HepG2 (cell line): Measurements from ENCODE around the gene RINL. TPM values are rescaled to one million over a fixed set of nuclear protein-coding genes. Genes with fewer than 3 reads are reported as not detected.

ENCODE experiments used
- ATAC-seq: fragments of 200-7000 bp; cut with Tn5 transposase; 3 replicates; pipeline ENCODE4 v1.9.1; 2020; ENCODE audit warnings: mild to moderate bottlenecking, moderate library complexity
- BruUV-seq: library from RNA; stranded (reverse); fragments of 400-500 nt; replicated peaks from 2 replicates; lab custom pipeline; 2021; lab: Mats Ljungman, UMichigan
- CTCF ChIA-PET: fragments of 300-600 bp; formaldehyde crosslinking; extraction: SDS; loops from one replicate; lab custom pipeline; 2021; ENCODE audit warnings: low total read pairs, inconsistent platforms, low intra/inter-chr PET ratio; lab: Yijun Ruan, JAX
- POLR2A ChIA-PET: fragments of 350-600 bp; sonication (Branson Sonifier 250); formaldehyde crosslinking; loops from one replicate; lab custom pipeline; 2020; ENCODE audit warnings: antibody characterized with exemption, inconsistent platforms; lab: Yijun Ruan, JAX
- DNase-seq: peaks from one replicate; pipeline ENCODE4 v3.0.0-alpha.2; 2015; ENCODE audit warnings: low spot score
- FAIRE-seq: peaks from 3 replicates; lab custom pipeline; 2011; peaks lifted over from hg19 to GRCh38; lab: Jason Lieb, UNC
- H2AFZ ChIP-seq: one replicate; pipeline ENCODE4 v1.6.1; 2011; ENCODE audit warnings: low read length, inconsistent platforms
- H3K27ac ChIP-seq: fragments of 300-600 bp; 3 replicates; pipeline ENCODE4 v1.8.0; 2011; ENCODE audit warnings: mixed run types, mild to moderate bottlenecking, mixed read lengths, low read length, inconsistent platforms; ENCODE audit not compliant: insufficient read depth; ENCODE audit errors: extremely low read length
- H3K27me3 ChIP-seq, 2 experiments: fragments of 200-600 bp in 1 of 2; 2 replicates in 1 of 2; 3 replicates in 1 of 2; pipeline versions ENCODE4 v1.6.0 to v1.8.0; 2011; ENCODE audit warnings: low read length in 2 of 2, mild to moderate bottlenecking in 2 of 2, moderate library complexity in 2 of 2, inconsistent platforms in 1 of 2; ENCODE audit not compliant: insufficient read depth in 2 of 2, control insufficient read depth in 1 of 2
- H3K36me3 ChIP-seq, 2 experiments: fragments of 200-600 bp in 1 of 2; replicated peaks in 1 of 2; 2 replicates in 1 of 2; 3 replicates in 1 of 2; pipeline versions ENCODE4 v1.5.1 to v1.8.0; 2011; ENCODE audit warnings: low read length in 2 of 2, inconsistent platforms in 1 of 2; ENCODE audit not compliant: insufficient read depth in 2 of 2, control insufficient read depth in 1 of 2
- H3K4me1 ChIP-seq: 2 replicates; pipeline ENCODE4 v1.5.1; 2012; ENCODE audit warnings: low read length, inconsistent platforms; ENCODE audit not compliant: insufficient read depth
- H3K4me2 ChIP-seq: 2 replicates; pipeline ENCODE4 v1.6.0; 2011; ENCODE audit warnings: low read depth, low read length, inconsistent platforms
- H3K4me3 ChIP-seq, 3 experiments: fragments of 200-600 bp in 1 of 3; sonication (generic), shearing (Covaris generic) in 1 of 3; replicated peaks in 1 of 3; 2 replicates each; pipeline ENCODE4 v1.5.1; 2011 to 2016; ENCODE audit warnings: low read length in 3 of 3, inconsistent platforms in 2 of 3, low read depth in 2 of 3, mild to moderate bottlenecking in 2 of 3, control low read depth in 1 of 3, mixed read lengths in 1 of 3; ENCODE audit not compliant: insufficient read depth in 1 of 3
- H3K79me2 ChIP-seq: one replicate; pipeline ENCODE4 v1.6.1; 2011; ENCODE audit warnings: low read length, inconsistent platforms; ENCODE audit not compliant: insufficient read depth
- H3K9ac ChIP-seq: 2 replicates; pipeline ENCODE4 v1.6.0; 2011; ENCODE audit warnings: mild to moderate bottlenecking, low read depth, low read length, inconsistent platforms; ENCODE audit not compliant: insufficient read depth
- H3K9me3 ChIP-seq: 2 replicates; pipeline ENCODE4 v1.5.1; 2012; ENCODE audit warnings: mild to moderate bottlenecking, low read length
- H4K20me1 ChIP-seq: 2 replicates; pipeline ENCODE4 v1.6.0; 2011; ENCODE audit warnings: inconsistent platforms, mild to moderate bottlenecking, low read length, moderate library complexity; ENCODE audit not compliant: insufficient read depth
- CTCF ChIP-seq: sonication (generic); formaldehyde crosslinking; IDR thresholded peaks from 2 replicates; pipeline ENCODE4 v1.5.0; 2020; ENCODE audit warnings: mild to moderate bottlenecking, missing genetic modification reagents, moderate library complexity
- DNMT1 ChIP-seq: sonication (generic); formaldehyde crosslinking; IDR thresholded peaks from 2 replicates; pipeline ENCODE4 v1.5.1; 2020; ENCODE audit warnings: mild to moderate bottlenecking, missing genetic modification reagents
- KAT8 ChIP-seq: IDR thresholded peaks from 2 replicates; pipeline ENCODE4 v1.6.1; 2016; ENCODE audit warnings: missing genetic modification reagents, missing compliant biosample characterization
- KLF16 ChIP-seq, 2 experiments: sonication (generic) in 1 of 2; formaldehyde crosslinking in 1 of 2; IDR thresholded peaks; 2 replicates each; pipeline versions ENCODE4 v1.6.1 to v1.8.0; 2016 to 2023; ENCODE audit warnings: missing genetic modification reagents in 2 of 2, missing compliant biosample characterization in 1 of 2
- KLF9 ChIP-seq: IDR thresholded peaks from 2 replicates; pipeline ENCODE4 v1.6.1; 2016; ENCODE audit warnings: low read depth
- MED8 ChIP-seq: sonication (generic); formaldehyde crosslinking; IDR thresholded peaks from 2 replicates; pipeline ENCODE4 v1.8.1; 2023; ENCODE audit warnings: mild to moderate bottlenecking, missing genetic modification reagents; ENCODE audit not compliant: insufficient replicate concordance
- MTA1 ChIP-seq: sonication (generic); formaldehyde crosslinking; IDR thresholded peaks from 2 replicates; pipeline ENCODE4 v1.4.0; 2020; ENCODE audit warnings: missing genetic modification reagents, mild to moderate bottlenecking, borderline replicate concordance
- NR2F6 ChIP-seq, 2 experiments: IDR thresholded peaks; 2 replicates each; pipeline ENCODE4 v1.6.1; 2016; ENCODE audit warnings: antibody characterized with exemption in 1 of 2, mild to moderate bottlenecking in 1 of 2
- PHF5A ChIP-seq: IDR thresholded peaks from one replicate; pipeline ENCODE4 v1.6.1; 2018; ENCODE audit warnings: low read depth, missing genetic modification reagents; ENCODE audit not compliant: unreplicated experiment
- PRMT3 ChIP-seq: sonication (generic); formaldehyde crosslinking; IDR thresholded peaks from 2 replicates; pipeline ENCODE4 v1.8.1; 2022; ENCODE audit warnings: low read depth, mild to moderate bottlenecking, moderate library complexity, missing genetic modification reagents, borderline replicate concordance
- SETDB1 ChIP-seq: sonication (generic); formaldehyde crosslinking; IDR thresholded peaks from 2 replicates; pipeline ENCODE4 v1.5.1; 2020; ENCODE audit warnings: missing genetic modification reagents, mild to moderate bottlenecking, borderline replicate concordance
- YEATS2 ChIP-seq: sonication (generic); formaldehyde crosslinking; IDR thresholded peaks from 2 replicates; pipeline ENCODE4 v1.4.0; 2020; ENCODE audit warnings: missing genetic modification reagents, borderline replicate concordance
- ZFAT ChIP-seq: sonication (generic); formaldehyde crosslinking; conservative IDR thresholded peaks from 2 replicates; pipeline ENCODE4 v1.8.1; 2023; ENCODE audit warnings: missing genetic modification reagents, inconsistent platforms
- ZNF253 ChIP-seq: sonication (generic); formaldehyde crosslinking; IDR thresholded peaks from 2 replicates; pipeline ENCODE4 v1.8.0; 2022; ENCODE audit warnings: mild to moderate bottlenecking, missing genetic modification reagents, borderline replicate concordance
- ZNF256 ChIP-seq: sonication (generic); formaldehyde crosslinking; conservative IDR thresholded peaks from 2 replicates; pipeline ENCODE4 v1.4.0; 2020; ENCODE audit warnings: missing genetic modification reagents
- ZNF766 ChIP-seq: sonication (generic); formaldehyde crosslinking; IDR thresholded peaks from 2 replicates; pipeline ENCODE4 v1.5.0; 2020; ENCODE audit warnings: missing genetic modification reagents, borderline replicate concordance
- ZNF878 ChIP-seq: sonication (generic); formaldehyde crosslinking; IDR thresholded peaks from 2 replicates; pipeline ENCODE4 v1.8.1; 2023; ENCODE audit warnings: mild to moderate bottlenecking, missing genetic modification reagents, moderate library complexity
- ZSCAN20 ChIP-seq: sonication (generic); formaldehyde crosslinking; IDR thresholded peaks from 2 replicates; pipeline ENCODE4 v1.4.0; 2020; ENCODE audit warnings: missing genetic modification reagents, mild to moderate bottlenecking, borderline replicate concordance
- WGBS: methylation state at CpG from one replicate; pipeline ENCODE4 v1.1.6; 2017; ENCODE audit warnings: low lambda C conversion rate; 5-methylcytosine and 5-hydroxymethylcytosine counted together
- in situ Hi-C: cut with HindIII; loops from 2 replicates; pipeline ENCODE4 v1.10.0; 2017; ENCODE audit warnings: low pct_unique_long_range_greater_than_20kb; ENCODE audit not compliant: extremely low pct_ligation_motif_present
- intact Hi-C: fragments of 100-400 bp; cut with micrococcal nuclease; formaldehyde crosslinking; loops from one replicate; pipeline ENCODE4 v1.10.0; 2022; ENCODE audit not compliant: unreplicated experiment
- polyA plus RNA-seq, 8 experiments: library from polyadenylated mRNA; depleted of rRNA in 3 of 8; stranded (reverse) in 7 of 8; unstranded in 1 of 8; fragments of >200 nt; fragmentation: Illumina TruSeq in 4 of 8; extraction: Trizol in 4 of 8; gene quantifications; 2 replicates each; pipeline versions ENCODE4 v1.2.1 to v1.2.3, GENCODE V29; 2011 to 2016; ENCODE audit warnings: low read depth in 4 of 8, missing spikeins in 1 of 8, mixed read lengths in 1 of 8; ENCODE audit not compliant: insufficient read depth in 1 of 8
- total RNA-seq, 5 experiments: library from RNA; depleted of rRNA; stranded (reverse); fragments of >200 nt; fragmentation: Illumina TruSeq; extraction: Trizol; gene quantifications; 2 replicates each; pipeline ENCODE4 v1.2.3, GENCODE V29; 2016; ENCODE audit warnings: low read depth in 1 of 5
- TF ChIP-seq, protein P1 (sequence below): sonication (generic); formaldehyde crosslinking; IDR thresholded peaks from 2 replicates; pipeline ENCODE4 v1.8.1; 2023; ENCODE audit warnings: mild to moderate bottlenecking, missing genetic modification reagents

Gene RINL
- total and polyA plus RNA-seq, 2 of the 13 experiments (the other 11 are each of a cell fraction or from before 2014, with no cell fraction given) = 11.4 to 18.0 TPM

DNA sequence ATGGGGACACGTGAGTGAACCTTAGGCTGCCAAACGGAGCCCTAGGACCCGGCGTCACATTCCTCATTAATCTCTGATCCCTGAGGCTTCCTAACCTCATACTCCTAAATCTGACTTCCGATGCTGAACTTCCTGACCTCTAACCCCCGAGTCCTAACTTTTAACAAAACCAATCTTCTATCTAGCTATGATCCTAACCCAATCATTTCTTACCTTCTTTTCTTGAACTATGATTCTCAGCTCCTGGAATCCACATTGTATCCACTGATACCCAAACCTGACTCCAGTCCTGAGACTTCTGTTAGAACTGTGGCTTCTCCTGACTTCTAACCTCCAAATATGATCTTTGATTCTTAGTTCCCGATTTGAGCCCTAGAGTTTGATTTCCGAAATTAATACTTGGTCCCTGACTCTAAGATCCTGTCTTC, 22.1 kb upstream of the RINL start (continued):
- TF ChIP-seq KAT8 (CRISPR knock-in tag) (0 out of 2 replicates have a peak, but pooled peaks have one; percentile 8), ZFAT (no peak)
- TF ChIP-seq, all 625 proteins: peak for 19

- CTCF ChIA-PET = no interaction called here
- H4K20me1 ChIP-seq = no peaks in the 10 kb centered on the region
- peak; percentile 99 for DNase-seq
- TF ChIP-seq YEATS2 (CRISPR knock-in tag) (peak; percentile 83), ZNF878 (CRISPR knock-in tag) (no peak), CTCF (CRISPR knock-in tag) (peak; percentile 42), ZNF766 (CRISPR knock-in tag) (0 out of 2 replicates have a peak, but pooled peaks have one; percentile 7), MTA1 (CRISPR knock-in tag) (no peak; the same call in 1 of the 2 replicates), ZSCAN20 (CRISPR knock-in tag) (no peak), PRMT3 (CRISPR knock-in tag) (no peak), ZNF256 (CRISPR knock-in tag) (no peak), KLF9 (peak; percentile 86; the same call in 1 of the 2 replicates), MED8 (CRISPR knock-in tag) (no peak), PHF5A (CRISPR knock-in tag) (peak; percentile 73), ZNF253 (CRISPR knock-in tag) (no peak), SETDB1 (CRISPR knock-in tag) (no peak), KLF16 (CRISPR knock-in tag; IDR thresholded peaks at IDR 0.05) (peak in 1 of 2 experiments; percentile 73; a peak in 1 of 4 replicates), DNMT1 (no peak), NR2F6 (IDR thresholded peaks at IDR 0.05) (no peak), NR2F6 (CRISPR knock-in tag; IDR thresholded peaks at IDR 0.05) (no peak; the same call in 1 of the 2 replicates)
- TF ChIP-seq, protein P1, sequence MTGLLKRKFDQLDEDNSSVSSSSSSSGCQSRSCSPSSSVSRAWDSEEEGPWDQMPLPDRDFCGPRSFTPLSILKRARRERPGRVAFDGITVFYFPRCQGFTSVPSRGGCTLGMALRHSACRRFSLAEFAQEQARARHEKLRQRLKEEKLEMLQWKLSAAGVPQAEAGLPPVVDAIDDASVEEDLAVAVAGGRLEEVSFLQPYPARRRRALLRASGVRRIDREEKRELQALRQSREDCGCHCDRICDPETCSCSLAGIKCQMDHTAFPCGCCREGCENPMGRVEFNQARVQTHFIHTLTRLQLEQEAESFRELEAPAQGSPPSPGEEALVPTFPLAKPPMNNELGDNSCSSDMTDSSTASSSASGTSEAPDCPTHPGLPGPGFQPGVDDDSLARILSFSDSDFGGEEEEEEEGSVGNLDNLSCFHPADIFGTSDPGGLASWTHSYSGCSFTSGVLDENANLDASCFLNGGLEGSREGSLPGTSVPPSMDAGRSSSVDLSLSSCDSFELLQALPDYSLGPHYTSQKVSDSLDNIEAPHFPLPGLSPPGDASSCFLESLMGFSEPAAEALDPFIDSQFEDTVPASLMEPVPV (CRISPR knock-in tag) = 0 out of 2 replicates have a peak, but pooled peaks have one; percentile 46
Observed at GRCh38 chr19:38899447-38900201, 21.5 kb upstream of the RINL start, which contains the start of the genes NFKBIB and SIRT2. Gene NFKBIB, plus strand, starts transcription at chr19:38899969. Its CDS starts 64 bp downstream, at chr19:38900033. Gene SIRT2, minus strand, starts transcription at chr19:38899618. Its CDS starts 97 bp downstream, at chr19:38899521.

More at GRCh38 chr19:38899447-38900201, 21.5 kb upstream of the RINL start, which contains the start of the genes NFKBIB and SIRT2:
- POLR2A ChIA-PET = interaction anchor here (0.7 to 2.5 kb wide), 16 partner anchors 18 to 281 kb away, joined by 3 to 24 read pairs (median 4); partner anchors contain the start of genes ACTN4, ECH1, EIF3K and FBXO17
- no peaks in the 10 kb centered on the region for H3K9me3 ChIP-seq
- H3K36me3 ChIP-seq = peaks cover 0 to under 1% of the 10 kb centered on the region in 2 experiments; a peak in 1 of 5 replicates
- peak within 1 kb of the TSS; percentile 73 to 87 (median 83) for H3K4me3 ChIP-seq
- H3K27ac ChIP-seq = peak within 1 kb of the TSS; percentile 73
- intact Hi-C loops = loop anchor here (2.0 kb wide), 1 partner anchor 49 kb away; no protein-coding TSS in a partner anchor
- BruUV-seq = no TSS peak
- peaks cover 1% of the 10 kb centered on the region for H3K79me2 ChIP-seq
- FAIRE-seq (peak; percentile 96), ATAC-seq (peak; percentile 95)
- H3K9ac ChIP-seq = peak within 1 kb of the TSS; percentile 74
- H3K4me1 ChIP-seq = peaks cover 34% of the 10 kb centered on the region
- H3K4me2 ChIP-seq = peak within 1 kb of the TSS; percentile 94
- in situ Hi-C loops = loop anchor here (25.0 kb wide), 1 partner anchor 162 kb away; the partner anchor contains the start of gene CAPN12
- no peaks in the 10 kb centered on the region; a peak in 1 of 5 replicates for H3K27me3 ChIP-seq
- H2AFZ ChIP-seq = no peak within 1 kb of the TSS
- 0% methylated on average over 3 of the region's 64 CpGs for WGBS
